Mesenchymal stem cell (in vitro differentiated cells and primary cell): Measurements from ENCODE around the gene HECTD4.

ENCODE experiments used
- DNase-seq: peaks from one replicate; pipeline ENCODE4 v3.0.0-alpha.2; 2013
- H2AFZ ChIP-seq: one replicate; pipeline ENCODE4 v1.6.1; 2013; ENCODE audit warnings: low read depth, mild to moderate bottlenecking, control low read depth, inconsistent platforms, low read length, moderate library complexity
- H2AK5ac ChIP-seq: 2 replicates; pipeline ENCODE4 v1.6.1; 2013; ENCODE audit warnings: low read length, moderate library complexity, mild to moderate bottlenecking, inconsistent platforms; ENCODE audit not compliant: severe bottlenecking
- H2BK120ac ChIP-seq: one replicate; pipeline ENCODE4 v1.6.1; 2013; ENCODE audit warnings: low read depth, mild to moderate bottlenecking, inconsistent platforms, low read length, moderate library complexity
- H2BK12ac ChIP-seq, 2 experiments: one replicate each; pipeline ENCODE4 v1.6.1; 2013; ENCODE audit warnings: inconsistent platforms in 2 of 2, low read length in 2 of 2, mild to moderate bottlenecking in 2 of 2, moderate library complexity in 2 of 2, control low read depth in 1 of 2
- H2BK15ac ChIP-seq: one replicate; pipeline ENCODE4 v1.6.1; 2013; ENCODE audit warnings: mild to moderate bottlenecking, low read depth, inconsistent platforms; ENCODE audit not compliant: poor library complexity, severe bottlenecking
- H2BK5ac ChIP-seq: 2 replicates; pipeline ENCODE4 v1.6.1; 2013; ENCODE audit warnings: low read depth, mild to moderate bottlenecking, low read length, control low read depth, inconsistent platforms; ENCODE audit not compliant: poor library complexity, severe bottlenecking
- H3K14ac ChIP-seq, 2 experiments: one replicate each; pipeline ENCODE4 v1.6.1; 2013; ENCODE audit warnings: inconsistent platforms in 2 of 2, low read length in 2 of 2, control low read depth in 1 of 2, mild to moderate bottlenecking in 1 of 2, moderate library complexity in 1 of 2
- H3K18ac ChIP-seq, 2 experiments: one replicate each; pipeline ENCODE4 v1.6.1; 2013; ENCODE audit warnings: inconsistent platforms in 2 of 2, low read length in 2 of 2, control low read depth in 1 of 2, low read depth in 1 of 2, mild to moderate bottlenecking in 1 of 2
- H3K23ac ChIP-seq, 2 experiments: one replicate each; pipeline ENCODE4 v1.6.1; 2013; ENCODE audit warnings: inconsistent platforms in 2 of 2, low read length in 2 of 2, mild to moderate bottlenecking in 2 of 2, moderate library complexity in 2 of 2, control low read depth in 1 of 2
- H3K27ac ChIP-seq: 2 replicates; pipeline ENCODE4 v1.5.1; 2013; ENCODE audit warnings: mild to moderate bottlenecking, moderate library complexity, low read length, control low read depth, inconsistent platforms; ENCODE audit not compliant: poor library complexity, severe bottlenecking
- H3K27me3 ChIP-seq, 2 experiments: 2 replicates each; pipeline versions ENCODE4 v1.6.1 to v1.7.0; 2013; ENCODE audit warnings: low read length in 2 of 2, mild to moderate bottlenecking in 2 of 2, moderate library complexity in 2 of 2, control low read depth in 1 of 2, inconsistent platforms in 1 of 2; ENCODE audit not compliant: control insufficient read depth in 1 of 2, insufficient read depth in 1 of 2
- H3K36me3 ChIP-seq, 2 experiments: 2 replicates each; pipeline versions ENCODE4 v1.6.1 to v1.7.0; 2013; ENCODE audit warnings: low read length in 2 of 2, control low read depth in 1 of 2, inconsistent platforms in 1 of 2, low read depth in 1 of 2, mild to moderate bottlenecking in 1 of 2; ENCODE audit not compliant: insufficient read depth in 2 of 2, control insufficient read depth in 1 of 2
- H3K4ac ChIP-seq, 2 experiments: one replicate each; pipeline ENCODE4 v1.6.1; 2013; ENCODE audit warnings: inconsistent platforms in 2 of 2, low read length in 2 of 2, mild to moderate bottlenecking in 2 of 2, moderate library complexity in 2 of 2, control low read depth in 1 of 2, low read depth in 1 of 2
- H3K4me1 ChIP-seq: 2 replicates; pipeline ENCODE4 v1.6.1; 2013; ENCODE audit warnings: low read depth, low read length, control low read depth; ENCODE audit not compliant: control insufficient read depth, insufficient read depth
- H3K4me2 ChIP-seq: 2 replicates; pipeline ENCODE4 v1.6.1; 2013; ENCODE audit warnings: low read length, mild to moderate bottlenecking, inconsistent platforms; ENCODE audit not compliant: poor library complexity, severe bottlenecking
- H3K4me3 ChIP-seq, 2 experiments: 2 replicates each; pipeline versions ENCODE4 v1.5.1 to v1.7.0; 2013; ENCODE audit warnings: low read length in 2 of 2, mild to moderate bottlenecking in 2 of 2, control low read depth in 1 of 2, low read depth in 1 of 2; ENCODE audit not compliant: insufficient read depth in 1 of 2
- H3K79me1 ChIP-seq: replicated peaks from 2 replicates; pipeline ENCODE4 v1.6.1; 2013; ENCODE audit warnings: mild to moderate bottlenecking, control low read depth, low read length, inconsistent platforms; ENCODE audit not compliant: poor library complexity, severe bottlenecking
- H3K9ac ChIP-seq: 2 replicates; pipeline ENCODE4 v1.7.0; 2013; ENCODE audit warnings: mild to moderate bottlenecking, low read length, moderate library complexity
- H3K9me3 ChIP-seq: 2 replicates; pipeline ENCODE4 v1.7.0; 2013; ENCODE audit warnings: mild to moderate bottlenecking, low read length; ENCODE audit not compliant: control insufficient read depth
- H4K8ac ChIP-seq: one replicate; pipeline ENCODE4 v1.6.1; 2013; ENCODE audit warnings: inconsistent platforms, mild to moderate bottlenecking, low read length, moderate library complexity
- H4K91ac ChIP-seq: one replicate; pipeline ENCODE4 v1.6.1; 2013; ENCODE audit warnings: mild to moderate bottlenecking, low read length, inconsistent platforms
- WGBS: methylation state at CpG from one replicate; pipeline ENCODE4 v1.1.7; 2013; ENCODE audit warnings: mixed read lengths; 5-methylcytosine and 5-hydroxymethylcytosine counted together

Gene HECTD4

DNA sequence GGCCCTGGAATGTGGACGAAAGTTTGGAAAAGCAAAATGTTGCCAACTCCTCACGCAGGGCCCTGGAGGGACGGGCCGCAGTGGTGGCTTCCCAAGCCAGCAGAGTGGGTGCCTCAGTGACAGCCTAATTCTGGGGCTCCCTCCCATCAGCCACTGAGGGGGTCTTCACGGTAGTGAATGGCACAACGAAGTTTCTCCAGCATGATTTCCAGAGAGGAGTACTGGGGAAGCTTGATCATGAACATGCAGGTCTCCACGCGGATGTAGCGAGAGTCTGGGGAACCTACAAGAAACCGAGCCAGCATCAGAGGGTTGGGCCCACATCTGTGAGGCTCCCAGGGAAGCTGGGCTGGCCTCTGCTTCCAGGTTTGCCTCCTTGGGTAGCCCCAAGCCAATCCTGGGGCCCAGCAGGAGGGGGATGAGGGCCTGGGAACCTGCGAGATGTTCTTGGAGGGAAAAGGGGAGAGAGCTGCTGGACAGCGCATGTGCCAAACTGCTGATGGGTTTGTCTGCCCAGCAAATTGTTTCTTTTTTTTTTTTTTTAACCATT is 219.9 kb downstream of the HECTD4 start:
- H2BK12ac ChIP-seq, result no peak overlapping the region
- H3K4ac ChIP-seq, result no peak overlapping the region
- no peak overlapping the region for H3K18ac ChIP-seq
- 97% methylated on average over 11 of the region's 12 CpGs for WGBS
- no peak for DNase-seq
- H2AFZ ChIP-seq, result no peak overlapping the region
- no peaks in the 10 kb centered on the region for H3K4me1 ChIP-seq
- no peak overlapping the region for H3K27ac ChIP-seq
- H3K27me3 ChIP-seq, result no peaks in the 10 kb centered on the region
- no peak overlapping the region for H3K14ac ChIP-seq
- peaks cover 57 to 71% of the 10 kb centered on the region in 2 experiments for H3K36me3 ChIP-seq
- no peak overlapping the region for H3K9ac ChIP-seq
- H2AK5ac ChIP-seq, result no peak overlapping the region
- no peak overlapping the region for H4K8ac ChIP-seq
- H2BK120ac ChIP-seq, result no peak overlapping the region
- no peak overlapping the region for H3K4me3 ChIP-seq
- no peak overlapping the region for H2BK5ac ChIP-seq
- H4K91ac ChIP-seq, result no peak overlapping the region
- H3K9me3 ChIP-seq, result peaks cover 5% of the 10 kb centered on the region
- H2BK15ac ChIP-seq, result no peak overlapping the region
- no peak overlapping the region for H3K4me2 ChIP-seq
- H3K23ac ChIP-seq, result no peak overlapping the region
- H3K79me1 ChIP-seq, result no peaks in the 10 kb centered on the region

DNA sequence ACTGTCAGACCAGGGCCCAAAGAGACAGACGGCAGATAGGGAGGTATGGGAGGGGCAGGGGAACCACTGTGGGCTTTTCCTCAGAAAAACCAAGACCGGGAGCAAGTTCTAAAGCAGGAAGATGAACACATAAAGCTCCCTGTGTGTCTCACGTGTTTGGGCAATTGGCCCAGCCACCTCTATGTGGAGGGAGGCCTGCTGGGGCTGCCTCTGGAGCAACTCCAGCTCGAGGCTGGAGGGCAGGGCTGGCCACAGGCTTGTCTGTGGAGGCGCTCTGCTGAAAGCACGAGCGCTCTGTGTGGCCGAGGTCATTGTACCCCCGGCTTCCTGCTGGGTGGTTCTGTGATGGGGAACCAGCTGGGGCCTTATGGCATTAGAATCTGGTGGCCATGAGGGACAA is 220.5 kb downstream of the HECTD4 start:
- Histone ChIP-seq H4K91ac (no peak overlapping the region), H2BK5ac (no peak overlapping the region), H3K27ac (no peak overlapping the region), H3K4me1 (no peaks in the 10 kb centered on the region), H3K14ac (no peak overlapping the region), H3K4me3 (no peak overlapping the region), H2BK12ac (no peak overlapping the region), H2BK15ac (no peak overlapping the region), H3K4ac (no peak overlapping the region), H3K4me2 (no peak overlapping the region), H2AK5ac (no peak overlapping the region), H3K9ac (no peak overlapping the region), H2BK120ac (no peak overlapping the region), H4K8ac (no peak overlapping the region), H3K18ac (no peak overlapping the region), H3K23ac (no peak overlapping the region), H3K36me3 (peaks cover 57 to 65% of the 10 kb centered on the region in 2 experiments), H2AFZ (no peak overlapping the region), H3K27me3 (no peaks in the 10 kb centered on the region), H3K79me1 (no peaks in the 10 kb centered on the region), H3K9me3 (peaks cover 5% of the 10 kb centered on the region)
- no peak for DNase-seq
- WGBS, result 92% methylated on average over 9 of the region's 9 CpGs

DNA sequence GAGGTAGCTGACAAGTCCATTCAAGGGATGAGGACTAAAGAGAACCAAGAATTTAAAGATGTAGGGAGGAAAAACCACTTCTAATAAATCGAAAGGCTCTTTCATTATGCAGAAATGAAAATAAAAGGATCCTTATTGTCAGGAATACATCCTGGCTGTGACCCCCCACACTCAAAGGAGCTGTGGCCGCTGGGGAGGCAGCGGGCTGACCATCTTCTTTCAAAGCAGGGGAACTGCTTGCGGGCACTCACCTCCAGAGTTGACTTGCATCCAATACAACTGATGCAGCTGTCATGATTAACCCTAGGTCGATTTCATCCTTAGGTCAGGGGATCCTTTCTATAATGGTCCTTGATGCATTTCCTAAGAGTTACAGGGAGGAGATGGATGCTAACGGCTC is 221.6 kb downstream of the HECTD4 start:
- Histone ChIP-seq H3K4me1 (no peaks in the 10 kb centered on the region), H4K8ac (no peak overlapping the region), H3K4me3 (no peak overlapping the region), H3K4me2 (no peak overlapping the region), H2AK5ac (no peak overlapping the region), H2AFZ (no peak overlapping the region), H3K4ac (no peak overlapping the region), H2BK120ac (no peak overlapping the region), H3K14ac (no peak overlapping the region), H3K27me3 (no peaks in the 10 kb centered on the region), H2BK12ac (no peak overlapping the region), H2BK15ac (no peak overlapping the region), H3K18ac (no peak overlapping the region), H3K9me3 (peaks cover 5% of the 10 kb centered on the region), H3K23ac (no peak overlapping the region), H4K91ac (no peak overlapping the region), H2BK5ac (no peak overlapping the region), H3K79me1 (no peaks in the 10 kb centered on the region), H3K27ac (no peak overlapping the region), H3K9ac (no peak overlapping the region), H3K36me3 (peaks cover 55 to 57% of the 10 kb centered on the region in 2 experiments)
- over 99% methylated on average over 6 of the region's 6 CpGs for WGBS
- no peak for DNase-seq

DNA sequence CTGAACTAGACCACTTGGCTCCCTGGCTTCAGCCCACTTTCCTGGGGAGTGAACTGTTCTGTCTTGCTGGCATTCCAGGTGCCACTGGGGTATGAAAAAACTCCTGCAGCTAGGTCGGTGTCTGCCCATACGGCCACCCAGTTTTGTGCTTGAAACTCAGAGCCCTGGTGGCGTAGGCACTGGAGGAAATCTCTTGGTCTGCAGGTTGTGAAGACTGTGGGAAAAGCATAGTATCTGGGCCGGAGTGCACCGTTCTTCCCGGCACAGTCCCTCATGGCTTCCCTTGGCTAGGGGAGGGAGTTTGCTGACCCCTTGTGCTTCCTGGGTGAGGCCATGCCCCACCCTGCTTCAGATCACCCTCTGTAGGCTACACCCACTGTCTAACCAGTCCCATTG is 223.1 kb downstream of the HECTD4 start:
- H3K18ac ChIP-seq, result no peak overlapping the region
- no peak overlapping the region for H2BK15ac ChIP-seq
- no peak overlapping the region for H3K23ac ChIP-seq
- no peak overlapping the region for H2BK12ac ChIP-seq
- no peak overlapping the region for H3K4me3 ChIP-seq
- H3K9me3 ChIP-seq, result peaks cover 5% of the 10 kb centered on the region
- H3K27me3 ChIP-seq, result no peaks in the 10 kb centered on the region
- WGBS, result 90% methylated on average over 6 of the region's 6 CpGs
- no peak overlapping the region for H3K4ac ChIP-seq
- H3K4me1 ChIP-seq, result no peaks in the 10 kb centered on the region
- H4K91ac ChIP-seq, result no peak overlapping the region
- H2AK5ac ChIP-seq, result no peak overlapping the region
- H3K14ac ChIP-seq, result no peak overlapping the region
- no peak for DNase-seq
- H3K27ac ChIP-seq, result no peak overlapping the region
- H2BK5ac ChIP-seq, result no peak overlapping the region
- H2AFZ ChIP-seq, result no peak overlapping the region
- peaks cover 56 to 60% of the 10 kb centered on the region in 2 experiments for H3K36me3 ChIP-seq
- H4K8ac ChIP-seq, result no peak overlapping the region
- no peak overlapping the region for H2BK120ac ChIP-seq
- no peak overlapping the region for H3K4me2 ChIP-seq
- no peaks in the 10 kb centered on the region for H3K79me1 ChIP-seq
- no peak overlapping the region for H3K9ac ChIP-seq
